D721Med (cell line): ENCODE measurements around the gene POLA2.
"Not testable (repeated sequence)": the region's sequence is repeated elsewhere in the genome, so short reads cannot be mapped to it uniquely, and the experiment has no call there.

Experiments
- DNase-seq: peaks from one replicate; pipeline ENCODE4 v3.0.0; 2011; ENCODE audit warnings: low spot score; ENCODE audit not compliant: insufficient read length
- FAIRE-seq: peaks from 2 replicates; lab custom pipeline; 2011; peaks lifted over from hg19 to GRCh38; lab: Jason Lieb, UNC
- CTCF ChIP-seq: IDR thresholded peaks from 2 replicates; pipeline ENCODE4 v1.5.1; 2012; ENCODE audit warnings: mild to moderate bottlenecking, control low read depth; ENCODE audit not compliant: insufficient read depth; ENCODE audit errors: missing control alignments

The POLA2 gene

GRCh38 chr11:65330544-65330943 is 68.8 kb downstream of the POLA2 start:
- no peak for FAIRE-seq
- TF ChIP-seq CTCF: no peak
- DNase-seq: no peak

- not testable (repeated sequence) for DNase-seq, FAIRE-seq
These were observed 70.8 kb downstream of the POLA2 start for GRCh38 chr11:65332591-65332990.

- DNase-seq (no peak), FAIRE-seq (no peak)
- no peak for TF ChIP-seq CTCF
These were observed 73.0 kb downstream of the POLA2 start for GRCh38 chr11:65334696-65335295.

- TF ChIP-seq CTCF: no peak
- DNase-seq (no peak), FAIRE-seq (no peak)
These were observed 76.9 kb downstream of the POLA2 start for GRCh38 chr11:65338676-65339075.

- no peak for FAIRE-seq
- TF ChIP-seq CTCF: no peak
- no peak for DNase-seq
These were observed 78.5 kb downstream of the POLA2 start for GRCh38 chr11:65340226-65340625.

- DNase-seq (no peak), FAIRE-seq (no peak)
- no peak for TF ChIP-seq CTCF
These were observed 80.1 kb downstream of the POLA2 start for GRCh38 chr11:65341856-65342255.
